ENCODE results near the gene GRK3.

The GRK3 gene

DNA sequence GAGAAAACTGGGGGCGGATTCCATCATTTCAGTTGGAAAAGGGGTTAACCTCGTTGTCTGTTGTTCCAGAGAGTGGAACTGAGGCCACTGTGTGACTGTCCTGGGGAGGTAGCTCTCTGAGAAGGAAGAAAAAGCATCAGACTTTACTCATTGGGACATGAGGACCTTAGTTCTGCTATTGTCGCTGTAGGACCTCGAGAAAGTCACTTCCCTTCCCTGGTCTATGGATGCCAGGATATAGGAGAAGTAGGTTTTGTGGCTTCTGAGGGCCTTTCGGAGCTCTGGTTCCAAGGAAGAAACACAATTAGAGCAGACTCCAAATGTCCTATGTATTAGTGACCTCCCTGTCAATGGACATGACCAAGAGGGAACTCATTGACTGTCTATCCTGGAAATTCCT is 183.7 kb downstream of the GRK3 start:
- Histone ChIP-seq H3K36me3 (ENCODE audit: control insufficient read depth, low read length) (no peaks in the 10 kb centered on the region), H3F3A (ENCODE audit: control insufficient read depth, insufficient read depth) (no peaks in the 10 kb centered on the region), H3K27me3 (ENCODE audit: control insufficient read depth, low read length) (peaks cover 19% of the 10 kb centered on the region; the same call in 1 of the 2 replicates), H3K4me3 (ENCODE audit: low read length) (no peak overlapping the region), H3K79me2 (ENCODE audit: control insufficient read depth, low read length) (no peaks in the 10 kb centered on the region), H3K9me3 (ENCODE audit: control insufficient read depth, insufficient read depth, low read length) (no peaks in the 10 kb centered on the region), H3K27ac (ENCODE audit: low read depth, low read length) (no peak overlapping the region), H3K4me2 (ENCODE audit: low read length) (no peak overlapping the region), H4K20me1 (ENCODE audit: control insufficient read depth, insufficient read depth, low read depth, low read length) (no peaks in the 10 kb centered on the region), H3K4me1 (ENCODE audit: control insufficient read depth, low read length) (no peaks in the 10 kb centered on the region), H3K9me2 (replicated peaks; ENCODE audit: control insufficient read depth, low read length) (no peaks in the 10 kb centered on the region)
- no peak for TF ChIP-seq EZH2phosphoT487 (IDR thresholded peaks at IDR 0.05; ENCODE audit: borderline replicate concordance, low read length)

DNA sequence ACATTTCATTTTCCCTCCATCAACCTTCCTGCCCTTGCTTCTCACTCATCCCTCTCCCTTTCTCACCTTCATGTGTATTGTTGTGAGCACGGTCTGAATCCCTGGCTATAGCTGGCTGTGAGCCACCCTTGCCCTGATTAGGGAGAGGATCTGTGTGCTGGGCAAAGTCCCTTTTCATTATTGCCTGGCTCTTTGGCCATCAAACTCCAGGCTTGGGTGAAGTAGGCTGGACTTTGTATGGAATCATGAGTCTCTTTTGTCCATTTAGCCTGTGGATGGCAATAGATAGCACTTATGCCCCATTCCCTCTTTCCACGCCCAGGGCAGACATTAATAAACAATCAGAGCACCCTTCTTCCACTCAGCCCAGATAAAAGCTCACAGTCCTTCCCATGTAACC is 184.2 kb downstream of the GRK3 start:
- Histone ChIP-seq H3K27me3 (ENCODE audit: control insufficient read depth, low read length) (peaks cover 19% of the 10 kb centered on the region; the same call in 1 of the 2 replicates), H3K4me1 (ENCODE audit: control insufficient read depth, low read length) (no peaks in the 10 kb centered on the region), H4K20me1 (ENCODE audit: control insufficient read depth, insufficient read depth, low read depth, low read length) (no peaks in the 10 kb centered on the region)

DNA sequence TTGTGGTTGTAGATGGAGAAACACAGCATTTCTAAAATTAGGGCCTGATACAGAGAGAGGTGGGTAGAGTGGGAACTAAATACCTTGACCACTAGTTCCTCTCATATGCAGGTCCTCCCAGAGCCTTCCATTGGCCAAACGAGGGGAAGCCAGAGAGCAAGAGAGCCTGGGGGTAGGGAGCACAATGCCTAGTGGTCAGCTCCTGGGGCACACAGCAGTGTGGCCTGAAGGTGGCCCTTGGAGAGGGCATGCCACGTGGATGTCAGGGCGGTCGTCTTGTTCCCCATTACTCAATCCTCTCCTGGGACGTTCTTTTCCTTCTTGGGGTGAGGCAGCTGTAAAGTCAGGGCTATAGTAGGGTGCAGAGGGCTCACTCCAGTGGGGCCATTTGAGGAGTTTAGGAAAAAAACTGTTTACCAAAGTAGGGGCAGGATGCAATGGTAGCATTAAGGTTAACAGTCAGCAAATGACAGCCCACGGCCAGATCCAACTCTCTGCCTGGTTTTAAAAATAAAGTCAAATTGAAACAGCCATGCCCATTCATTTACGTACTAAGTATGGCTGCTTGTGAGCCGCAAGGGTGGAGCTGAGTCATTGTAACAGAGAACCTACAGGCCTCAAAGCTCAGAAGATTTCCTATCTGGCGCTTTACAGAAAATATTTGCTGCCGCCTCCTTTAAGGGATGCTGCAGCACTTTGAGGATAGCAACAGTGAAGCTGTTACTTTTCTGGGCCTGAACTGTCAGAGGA is 185.1 kb downstream of the GRK3 start:
- Histone ChIP-seq H3K9me3 (ENCODE audit: control insufficient read depth, insufficient read depth, low read length) (no peaks in the 10 kb centered on the region), H3K4me1 (ENCODE audit: control insufficient read depth, low read length) (no peaks in the 10 kb centered on the region), H4K20me1 (ENCODE audit: control insufficient read depth, insufficient read depth, low read depth, low read length) (no peaks in the 10 kb centered on the region), H3K27ac (ENCODE audit: low read depth, low read length) (no peak overlapping the region), H3F3A (ENCODE audit: control insufficient read depth, insufficient read depth) (no peaks in the 10 kb centered on the region), H3K4me3 (ENCODE audit: low read length) (no peak overlapping the region), H3K79me2 (ENCODE audit: control insufficient read depth, low read length) (no peaks in the 10 kb centered on the region), H3K27me3 (ENCODE audit: control insufficient read depth, low read length) (peaks cover 19% of the 10 kb centered on the region; the same call in 1 of the 2 replicates), H3K4me2 (ENCODE audit: low read length) (no peak overlapping the region), H3K36me3 (ENCODE audit: control insufficient read depth, low read length) (no peaks in the 10 kb centered on the region), H3K9me2 (replicated peaks; ENCODE audit: control insufficient read depth, low read length) (no peaks in the 10 kb centered on the region)
- TF ChIP-seq, protein P1, sequence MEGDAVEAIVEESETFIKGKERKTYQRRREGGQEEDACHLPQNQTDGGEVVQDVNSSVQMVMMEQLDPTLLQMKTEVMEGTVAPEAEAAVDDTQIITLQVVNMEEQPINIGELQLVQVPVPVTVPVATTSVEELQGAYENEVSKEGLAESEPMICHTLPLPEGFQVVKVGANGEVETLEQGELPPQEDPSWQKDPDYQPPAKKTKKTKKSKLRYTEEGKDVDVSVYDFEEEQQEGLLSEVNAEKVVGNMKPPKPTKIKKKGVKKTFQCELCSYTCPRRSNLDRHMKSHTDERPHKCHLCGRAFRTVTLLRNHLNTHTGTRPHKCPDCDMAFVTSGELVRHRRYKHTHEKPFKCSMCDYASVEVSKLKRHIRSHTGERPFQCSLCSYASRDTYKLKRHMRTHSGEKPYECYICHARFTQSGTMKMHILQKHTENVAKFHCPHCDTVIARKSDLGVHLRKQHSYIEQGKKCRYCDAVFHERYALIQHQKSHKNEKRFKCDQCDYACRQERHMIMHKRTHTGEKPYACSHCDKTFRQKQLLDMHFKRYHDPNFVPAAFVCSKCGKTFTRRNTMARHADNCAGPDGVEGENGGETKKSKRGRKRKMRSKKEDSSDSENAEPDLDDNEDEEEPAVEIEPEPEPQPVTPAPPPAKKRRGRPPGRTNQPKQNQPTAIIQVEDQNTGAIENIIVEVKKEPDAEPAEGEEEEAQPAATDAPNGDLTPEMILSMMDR (IDR thresholded peaks at IDR 0.05; ENCODE audit: low read depth, low read length, poor library complexity, severe bottlenecking), result no peak
- TF ChIP-seq EZH2phosphoT487 (IDR thresholded peaks at IDR 0.05; ENCODE audit: borderline replicate concordance, low read length), result no peak

More for the DNA sequence above, 184.2 kb downstream of the GRK3 start:
- Histone ChIP-seq H3K9me2 (replicated peaks; ENCODE audit: control insufficient read depth, low read length) (no peaks in the 10 kb centered on the region), H3K4me3 (ENCODE audit: low read length) (no peak overlapping the region), H3K9me3 (ENCODE audit: control insufficient read depth, insufficient read depth, low read length) (no peaks in the 10 kb centered on the region), H3K36me3 (ENCODE audit: control insufficient read depth, low read length) (no peaks in the 10 kb centered on the region), H3K27ac (ENCODE audit: low read depth, low read length) (no peak overlapping the region), H3F3A (ENCODE audit: control insufficient read depth, insufficient read depth) (no peaks in the 10 kb centered on the region), H3K4me2 (ENCODE audit: low read length) (no peak overlapping the region), H3K79me2 (ENCODE audit: control insufficient read depth, low read length) (no peaks in the 10 kb centered on the region)
- TF ChIP-seq EZH2phosphoT487 (IDR thresholded peaks at IDR 0.05; ENCODE audit: borderline replicate concordance, low read length), result no peak
- TF ChIP-seq, protein P1 (IDR thresholded peaks at IDR 0.05; ENCODE audit: low read depth, low read length, poor library complexity, severe bottlenecking), result no peak

DNA sequence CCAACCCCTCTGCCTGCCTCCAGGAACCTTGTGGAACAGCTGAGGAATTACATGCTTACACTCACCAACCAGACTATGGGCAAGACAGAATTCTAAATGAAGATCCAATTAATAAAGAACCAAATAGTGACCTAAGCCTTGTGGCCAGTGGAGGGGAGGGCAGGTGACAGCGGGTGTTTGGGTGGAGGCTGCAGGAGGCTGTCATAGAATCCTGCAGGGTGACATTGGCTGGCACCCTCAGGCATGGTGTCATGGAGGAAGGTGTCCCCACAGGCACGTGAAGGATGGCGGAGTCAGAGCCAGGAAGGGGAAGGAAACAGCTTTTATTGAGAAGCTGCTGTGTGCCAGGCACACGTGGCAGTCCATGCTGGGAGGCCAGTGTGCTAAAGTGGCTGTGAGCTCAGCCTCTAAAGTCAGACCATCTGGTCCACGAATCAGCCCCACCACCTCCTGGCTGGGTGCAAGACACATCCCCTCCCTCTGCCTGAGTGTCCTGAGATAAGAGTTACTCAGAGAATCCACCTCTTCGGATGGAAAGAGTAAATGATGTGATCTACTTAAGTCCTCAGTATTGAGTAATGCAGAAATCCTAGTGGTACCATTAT is 186.2 kb downstream of the GRK3 start:
- H3K9me2 ChIP-seq (replicated peaks; ENCODE audit: control insufficient read depth, low read length), result no peaks in the 10 kb centered on the region
- no peak for TF ChIP-seq EZH2phosphoT487 (IDR thresholded peaks at IDR 0.05; ENCODE audit: borderline replicate concordance, low read length)
- TF ChIP-seq, protein P1 (IDR thresholded peaks at IDR 0.05; ENCODE audit: low read depth, low read length, poor library complexity, severe bottlenecking), result no peak

More for the DNA sequence above, 186.2 kb downstream of the GRK3 start:
- H3K36me3 ChIP-seq (ENCODE audit: control insufficient read depth, low read length), result no peaks in the 10 kb centered on the region
- H3K27ac ChIP-seq (ENCODE audit: low read depth, low read length), result no peak overlapping the region
- no peaks in the 10 kb centered on the region for H3K4me1 ChIP-seq (ENCODE audit: control insufficient read depth, low read length)
- H3K4me2 ChIP-seq (ENCODE audit: low read length), result no peak overlapping the region
- no peaks in the 10 kb centered on the region for H3F3A ChIP-seq (ENCODE audit: control insufficient read depth, insufficient read depth)
- H3K27me3 ChIP-seq (ENCODE audit: control insufficient read depth, low read length), result peaks cover 19% of the 10 kb centered on the region; the same call in 1 of the 2 replicates
- H3K79me2 ChIP-seq (ENCODE audit: control insufficient read depth, low read length), result no peaks in the 10 kb centered on the region
- H3K4me3 ChIP-seq (ENCODE audit: low read length), result no peak overlapping the region
- H4K20me1 ChIP-seq (ENCODE audit: control insufficient read depth, insufficient read depth, low read depth, low read length), result no peaks in the 10 kb centered on the region
- no peaks in the 10 kb centered on the region for H3K9me3 ChIP-seq (ENCODE audit: control insufficient read depth, insufficient read depth, low read length)

Data from DOHH2 (cell line).